ENCODE results near the gene KIAA1549. TPM values are rescaled to one million over a fixed set of nuclear protein-coding genes. Genes with fewer than 3 reads are reported as not detected.

Gene KIAA1549
- total and polyA plus RNA-seq, 10 of the 15 experiments (the other 5 are each of a cell fraction or from before 2014, with no cell fraction given): 0.02 to 0.82 (median 0.22) TPM

- Histone ChIP-seq H3K27me3 (replicated peaks in 1 of 2; ENCODE audit: control insufficient read depth in 2 of 2, insufficient read depth in 2 of 2, low read length in 1 of 2) (no peaks in the 10 kb centered on the region), H3K9ac (ENCODE audit: control insufficient read depth, insufficient read depth, low read length) (no peak overlapping the region), H3K4me1 (ENCODE audit: control insufficient read depth, insufficient read depth, low read length) (no peaks in the 10 kb centered on the region), H3K4me2 (ENCODE audit: control insufficient read depth, insufficient read depth) (no peak overlapping the region), H3K9me3 (replicated peaks; ENCODE audit: control insufficient read depth, insufficient read depth, low read length) (no peaks in the 10 kb centered on the region), H3K79me2 (ENCODE audit: control insufficient read depth, insufficient read depth, low read length) (no peaks in the 10 kb centered on the region), H3K36me3 (ENCODE audit: control insufficient read depth in 2 of 2, insufficient read depth in 2 of 2, low read length in 1 of 2) (no peaks in the 10 kb centered on the region), H3K27ac (ENCODE audit: control insufficient read depth, insufficient read depth) (no peak overlapping the region), H4K20me1 (ENCODE audit: control insufficient read depth, insufficient read depth) (no peaks in the 10 kb centered on the region), H3K4me3 (no peak overlapping the region), H2AFZ (ENCODE audit: control insufficient read depth, low read depth, low read length) (no peak overlapping the region)
- POLR2A ChIA-PET: no interaction called here
- TF ChIP-seq MAX (IDR thresholded peaks at IDR 0.05; ENCODE audit: low read depth, low read length): no peak
- no peak for TF ChIP-seq LARP7 (IDR thresholded peaks at IDR 0.05)
- TF ChIP-seq, protein P1, sequence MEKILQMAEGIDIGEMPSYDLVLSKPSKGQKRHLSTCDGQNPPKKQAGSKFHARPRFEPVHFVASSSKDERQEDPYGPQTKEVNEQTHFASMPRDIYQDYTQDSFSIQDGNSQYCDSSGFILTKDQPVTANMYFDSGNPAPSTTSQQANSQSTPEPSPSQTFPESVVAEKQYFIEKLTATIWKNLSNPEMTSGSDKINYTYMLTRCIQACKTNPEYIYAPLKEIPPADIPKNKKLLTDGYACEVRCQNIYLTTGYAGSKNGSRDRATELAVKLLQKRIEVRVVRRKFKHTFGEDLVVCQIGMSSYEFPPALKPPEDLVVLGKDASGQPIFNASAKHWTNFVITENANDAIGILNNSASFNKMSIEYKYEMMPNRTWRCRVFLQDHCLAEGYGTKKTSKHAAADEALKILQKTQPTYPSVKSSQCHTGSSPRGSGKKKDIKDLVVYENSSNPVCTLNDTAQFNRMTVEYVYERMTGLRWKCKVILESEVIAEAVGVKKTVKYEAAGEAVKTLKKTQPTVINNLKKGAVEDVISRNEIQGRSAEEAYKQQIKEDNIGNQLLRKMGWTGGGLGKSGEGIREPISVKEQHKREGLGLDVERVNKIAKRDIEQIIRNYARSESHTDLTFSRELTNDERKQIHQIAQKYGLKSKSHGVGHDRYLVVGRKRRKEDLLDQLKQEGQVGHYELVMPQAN (conservative IDR thresholded peaks at IDR 0.05): no peak
- TF ChIP-seq POLR2A (IDR thresholded peaks at IDR 0.05; ENCODE audit: low read depth, low read length): no peak
- TF ChIP-seq YBX1 (IDR thresholded peaks at IDR 0.05): no peak
- no peak for TF ChIP-seq NFYB (IDR thresholded peaks at IDR 0.05; ENCODE audit: insufficient read depth, low read depth, low read length)
- no peak for TF ChIP-seq NBN (IDR thresholded peaks at IDR 0.05)
- intact Hi-C loops (cut with micrococcal nuclease; ENCODE audit: unreplicated experiment) (no loop called here), in situ Hi-C loops (cut with MboI) (no loop called here)
- RAD21 ChIA-PET (ENCODE audit: unreplicated experiment): no interaction called here
- no TSS peak for BruUV-seq (replicated peaks)
- no peak for FAIRE-seq
- SMC1A ChIA-PET (ENCODE audit: uncharacterized antibody, unreplicated experiment): no interaction called here
- no peak for DNase-seq (ENCODE audit: low read depth, low spot score)
- no peak for ATAC-seq
- WGBS (ENCODE audit: insufficient coverage, insufficient replicate concordance, low lambda C conversion rate, missing lambda C conversion rate): 74% methylated on average over 5 of the region's 5 CpGs
- CTCF ChIA-PET: no interaction called here
Measured at GRCh38 chr7:138849701-138850100, 131.5 kb downstream of the KIAA1549 start.
